GM12873 (cell line): Measurements from ENCODE around the gene CASZ1.

ENCODE experiments used
- TF ChIP-seq, protein P1 (sequence below): IDR thresholded peaks from 2 replicates; pipeline ENCODE4 v1.5.1; 2012; ENCODE audit warnings: low read depth, mild to moderate bottlenecking, moderate library complexity, low read length, control low read depth; ENCODE audit not compliant: insufficient read depth; ENCODE audit errors: missing control alignments

CASZ1 gene

DNA sequence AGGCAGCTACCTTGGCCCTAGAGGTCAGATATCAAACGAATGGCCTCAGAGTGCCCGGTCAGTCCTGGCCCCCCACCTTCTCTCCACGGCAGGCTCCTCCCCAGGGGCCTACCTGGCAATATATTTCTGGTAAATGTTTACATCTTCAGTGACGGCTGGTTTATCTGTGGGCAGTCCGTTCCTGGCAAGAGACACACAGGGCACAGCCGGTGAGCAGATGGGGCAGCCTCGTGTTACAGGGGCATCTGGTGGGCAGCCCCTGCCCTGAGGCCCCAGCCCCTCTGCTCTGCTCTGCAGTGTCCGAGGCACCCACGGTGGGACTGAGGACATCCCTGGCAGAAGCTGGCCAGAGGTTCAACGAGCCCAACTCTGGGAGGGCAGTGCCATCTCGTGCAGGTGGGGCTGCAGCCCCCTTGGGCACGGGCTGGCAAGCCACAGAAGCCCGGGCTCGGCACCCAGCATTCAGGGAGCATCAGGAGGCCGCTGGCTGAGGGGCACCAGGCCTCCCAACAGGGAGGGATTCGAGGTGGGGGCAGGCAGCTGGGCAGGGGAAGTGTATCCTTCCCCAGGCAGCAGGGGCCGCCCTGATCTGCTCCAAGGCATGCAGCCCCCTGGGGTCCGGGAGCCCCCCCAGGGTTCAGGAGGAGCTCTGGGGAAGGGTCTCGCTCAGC, 137.9 kb downstream of the CASZ1 start:
- TF ChIP-seq, protein P1, sequence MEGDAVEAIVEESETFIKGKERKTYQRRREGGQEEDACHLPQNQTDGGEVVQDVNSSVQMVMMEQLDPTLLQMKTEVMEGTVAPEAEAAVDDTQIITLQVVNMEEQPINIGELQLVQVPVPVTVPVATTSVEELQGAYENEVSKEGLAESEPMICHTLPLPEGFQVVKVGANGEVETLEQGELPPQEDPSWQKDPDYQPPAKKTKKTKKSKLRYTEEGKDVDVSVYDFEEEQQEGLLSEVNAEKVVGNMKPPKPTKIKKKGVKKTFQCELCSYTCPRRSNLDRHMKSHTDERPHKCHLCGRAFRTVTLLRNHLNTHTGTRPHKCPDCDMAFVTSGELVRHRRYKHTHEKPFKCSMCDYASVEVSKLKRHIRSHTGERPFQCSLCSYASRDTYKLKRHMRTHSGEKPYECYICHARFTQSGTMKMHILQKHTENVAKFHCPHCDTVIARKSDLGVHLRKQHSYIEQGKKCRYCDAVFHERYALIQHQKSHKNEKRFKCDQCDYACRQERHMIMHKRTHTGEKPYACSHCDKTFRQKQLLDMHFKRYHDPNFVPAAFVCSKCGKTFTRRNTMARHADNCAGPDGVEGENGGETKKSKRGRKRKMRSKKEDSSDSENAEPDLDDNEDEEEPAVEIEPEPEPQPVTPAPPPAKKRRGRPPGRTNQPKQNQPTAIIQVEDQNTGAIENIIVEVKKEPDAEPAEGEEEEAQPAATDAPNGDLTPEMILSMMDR = no peak

DNA sequence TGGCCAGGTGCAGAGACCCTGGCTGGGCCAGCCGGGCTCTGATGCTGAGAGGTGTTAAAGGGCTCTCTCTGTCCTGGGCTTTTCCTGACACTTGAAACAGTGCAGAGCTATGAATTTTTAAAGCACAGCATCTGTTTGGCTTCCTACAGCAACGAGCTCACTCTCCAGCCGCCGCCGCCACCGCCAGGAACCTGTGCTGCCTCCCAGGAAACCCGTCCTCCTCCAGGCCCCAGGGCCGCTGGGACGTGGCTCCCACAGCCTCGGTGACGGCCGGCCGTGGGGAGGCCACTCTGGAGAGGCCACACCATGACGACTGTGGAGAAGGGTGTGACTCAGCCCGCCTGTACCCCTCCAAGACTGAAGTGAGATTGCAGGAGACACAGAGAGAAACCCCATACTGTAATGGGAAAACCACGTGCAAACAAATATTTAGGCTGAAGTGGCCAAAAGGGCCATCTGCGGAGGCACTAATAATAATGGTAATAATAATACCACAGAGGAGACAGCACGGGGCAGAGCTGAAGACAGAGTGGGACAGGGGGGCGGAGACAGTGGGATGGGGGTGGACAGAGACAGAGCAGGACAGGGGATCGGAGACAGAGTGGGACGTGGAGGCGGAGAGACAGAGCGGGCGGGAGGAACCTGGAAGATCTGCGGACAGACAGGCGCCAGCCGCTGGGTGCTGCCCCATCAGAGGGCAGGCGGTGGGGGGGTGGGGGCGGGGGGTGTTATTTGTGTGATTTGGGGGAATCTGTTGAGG, 139.2 kb downstream of the CASZ1 start:
- TF ChIP-seq, protein P1 = no peak

DNA sequence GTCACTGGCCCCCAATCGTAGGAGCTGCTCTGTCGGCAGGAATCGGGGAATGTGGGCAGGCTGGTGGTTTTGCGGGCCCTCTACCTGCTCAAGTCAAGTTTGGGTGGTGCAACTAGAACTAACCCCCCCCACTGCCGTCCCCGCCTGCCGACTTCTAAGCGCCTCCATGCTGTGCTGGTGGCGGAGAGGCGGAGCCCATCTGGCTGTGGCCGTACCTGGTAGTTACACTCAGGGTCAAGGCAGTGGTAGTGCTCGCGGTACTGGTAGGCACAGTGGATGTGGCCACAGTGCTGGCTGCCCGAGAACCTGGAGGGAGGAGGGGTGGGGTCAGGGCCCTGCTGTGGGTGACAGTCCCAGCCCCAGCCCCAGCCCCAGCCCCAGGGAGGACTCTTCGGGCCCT, 140.0 kb downstream of the CASZ1 start:
- TF ChIP-seq, protein P1 = no peak

DNA sequence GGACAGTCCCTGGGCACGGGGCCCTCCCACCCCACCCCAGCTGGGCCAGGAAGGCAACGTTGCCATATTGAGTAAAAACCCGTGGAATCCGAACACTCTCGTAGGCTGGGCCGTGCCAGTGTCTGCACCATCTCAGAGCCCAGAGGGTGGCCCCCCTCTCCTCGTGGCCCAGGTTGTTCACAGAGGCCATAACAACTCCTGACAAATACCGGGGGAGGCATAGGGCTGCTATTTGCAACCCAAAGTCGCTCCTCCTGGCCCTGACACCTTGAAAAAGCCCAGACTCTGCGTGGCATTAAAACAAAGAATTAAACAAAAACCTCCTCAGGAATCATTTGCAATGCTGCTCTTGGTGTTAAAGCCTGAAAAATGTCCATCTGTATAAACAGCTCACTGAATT, 141.4 kb downstream of the CASZ1 start:
- TF ChIP-seq, protein P1 = no peak

DNA sequence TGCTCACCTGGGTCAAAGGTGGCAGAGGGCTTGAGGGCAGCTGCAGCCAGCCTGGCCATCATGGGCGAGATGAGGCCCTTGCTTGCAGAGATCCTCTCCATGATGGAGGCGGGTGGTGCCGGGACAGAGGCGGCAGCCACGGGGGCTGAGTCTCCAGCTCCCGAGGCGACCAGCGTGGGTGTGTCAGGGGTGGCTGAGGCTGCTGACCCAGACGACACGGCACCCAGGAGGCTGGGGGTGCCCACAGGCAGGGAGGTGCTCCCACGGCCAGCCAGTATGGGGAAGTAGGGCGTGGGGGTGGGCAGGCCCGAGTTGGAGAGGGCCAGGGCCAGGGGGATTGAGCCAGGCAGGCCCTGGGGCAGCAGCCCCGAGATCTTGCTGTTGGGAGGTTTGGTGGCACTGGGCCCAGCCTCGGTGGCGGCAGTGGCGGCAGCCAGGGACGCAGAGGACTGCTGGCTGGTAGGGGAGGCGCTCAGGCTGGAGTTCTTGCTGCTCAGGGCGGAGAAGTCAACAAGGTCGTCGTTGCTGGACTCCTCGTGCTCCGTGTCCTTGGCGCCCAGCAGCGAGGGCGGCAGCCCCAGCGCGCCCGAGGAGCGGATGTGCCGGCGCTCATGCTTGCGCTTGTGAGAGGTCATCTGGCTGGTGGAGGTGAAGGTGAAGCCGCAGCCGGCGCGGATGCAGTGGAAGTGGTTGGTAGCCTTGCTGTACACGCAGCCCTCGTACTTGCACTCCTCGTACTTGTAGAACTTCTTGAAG, 142.9 kb downstream of the CASZ1 start:
- TF ChIP-seq, protein P1 = no peak

DNA sequence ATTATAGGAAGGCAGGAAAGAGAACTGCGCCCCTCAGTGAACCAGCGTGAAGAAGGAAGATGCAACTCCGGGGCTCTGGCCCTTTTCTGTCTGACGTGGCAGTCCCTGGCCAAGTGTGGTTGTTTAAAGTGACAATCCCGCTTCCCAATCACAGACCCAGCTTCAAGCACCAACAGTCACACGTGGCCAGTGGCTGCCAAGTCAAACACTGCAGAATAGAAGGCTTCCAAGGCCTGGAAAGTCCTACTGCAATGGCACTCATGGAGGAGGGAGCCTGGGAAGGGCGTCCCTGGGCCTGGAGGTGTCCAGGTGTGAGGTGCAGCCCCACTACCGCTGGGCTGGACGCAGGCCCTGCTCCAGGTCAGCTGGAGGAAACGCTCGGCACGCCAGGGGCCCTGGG, 143.8 kb downstream of the CASZ1 start:
- TF ChIP-seq, protein P1 = no peak

DNA sequence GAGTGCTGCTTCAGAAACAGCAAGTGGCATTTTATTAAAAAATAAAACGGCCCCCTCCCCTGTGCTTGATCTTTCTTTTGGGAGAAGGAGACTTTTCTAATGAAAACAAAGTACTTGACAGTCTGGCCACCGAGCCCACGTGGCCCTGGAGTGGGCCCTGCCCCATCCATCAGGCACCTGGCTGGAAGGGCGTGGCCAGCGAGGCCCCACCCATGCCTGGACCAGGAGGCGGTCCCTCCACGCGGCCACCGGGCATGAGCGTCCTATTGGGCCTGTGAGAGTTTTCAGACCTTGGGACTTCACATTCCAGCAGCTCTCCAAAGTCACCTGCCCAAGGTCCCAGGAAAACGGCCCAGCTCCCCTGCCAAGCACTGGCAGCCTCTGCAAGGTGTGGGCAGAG, 144.7 kb downstream of the CASZ1 start:
- TF ChIP-seq, protein P1 = no peak
